Activated T-cell treated with anti-CD3 and anti-CD28 coated beads, Interleukin-2, amount 50 U/mL, for 48 hours (primary cell): ENCODE measurements around the gene VGF.
A peak's percentile ranks its signal among the peaks of the same experiment; 100 is the strongest.
"Not testable (repeated sequence)": the region's sequence is repeated elsewhere in the genome, so short reads cannot be mapped to it uniquely, and the experiment has no call there.

Source experiments
- DNase-seq, 2 experiments: peaks; one replicate each; pipeline ENCODE4 v3.0.0-alpha.2; 2020

Gene VGF

DNA sequence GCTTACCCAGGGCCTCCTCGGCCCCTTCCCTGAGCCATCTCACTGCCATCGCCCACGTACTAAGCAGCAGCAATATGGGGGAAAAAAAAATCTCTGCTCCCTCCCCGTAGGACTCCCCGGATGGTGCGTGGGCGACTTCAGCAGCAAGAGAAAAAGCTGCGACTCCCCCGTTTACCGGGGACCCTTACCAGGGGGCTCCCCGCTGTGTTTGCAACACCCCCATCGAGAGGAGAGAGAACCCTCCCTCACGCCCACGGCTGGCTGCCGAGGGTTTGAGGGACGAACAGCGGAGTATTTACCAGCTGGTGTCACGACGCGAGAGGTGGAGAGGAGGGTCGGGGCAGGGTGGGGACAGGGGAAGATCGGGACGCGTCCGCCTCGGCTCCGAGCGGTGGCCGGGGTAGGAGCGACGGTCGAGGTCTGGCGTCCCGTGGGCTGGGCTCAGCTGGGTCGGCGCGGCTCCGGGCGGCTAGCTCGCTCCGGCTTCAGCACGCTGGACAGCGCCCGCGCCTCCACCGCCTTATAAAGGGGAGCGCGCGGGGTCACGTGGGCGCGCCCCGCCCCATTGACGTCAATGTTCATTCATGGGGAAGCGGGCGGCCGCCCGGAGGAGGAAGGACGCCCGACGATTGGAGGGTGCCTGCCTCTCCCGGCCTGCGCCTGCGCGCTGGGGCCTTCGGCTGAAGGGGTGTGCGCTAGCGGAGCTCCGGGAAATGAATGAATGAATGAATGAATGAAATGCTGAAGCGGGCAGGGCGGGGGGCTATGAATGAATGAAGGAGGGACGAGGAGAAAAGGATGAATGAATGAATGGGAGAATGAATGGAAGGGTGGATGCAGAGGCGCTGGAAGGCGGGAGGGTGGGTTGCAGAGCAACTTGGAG, at the start of gene VGF:
TSS of gene VGF (minus strand) at position 495 of the 883 bp plus-strand sequence. CDS start 726 bp downstream, outside the sequence.
- DNase-seq: peak; percentile 95 to 96

GRCh38 chr7:101212014-101212413, 46.6 kb upstream of the VGF start:
- no peak for DNase-seq

DNA sequence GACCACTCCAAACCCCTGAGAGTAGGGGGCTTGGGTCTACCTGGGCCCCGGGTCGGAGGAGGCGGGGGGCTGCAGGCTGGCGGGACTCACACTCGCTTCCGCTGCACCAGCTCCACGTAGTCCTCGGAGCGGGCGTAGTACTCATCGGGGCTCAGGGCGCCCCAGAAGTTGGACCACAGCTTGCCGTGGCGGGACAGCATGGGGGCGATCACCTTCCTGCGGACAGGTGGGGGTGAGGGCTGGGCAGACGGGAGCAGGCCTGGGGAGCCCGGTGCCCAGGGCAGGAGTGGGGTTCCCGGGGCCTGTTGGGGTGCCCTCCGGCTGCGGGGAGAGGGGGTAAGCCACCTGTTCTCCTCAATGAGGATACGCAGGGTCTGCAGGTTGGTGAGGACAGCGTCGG, 46.1 kb upstream of the VGF start:
- DNase-seq: no peak

GRCh38 chr7:101210143-101210542, 44.8 kb upstream of the VGF start:
- no peak for DNase-seq

DNA sequence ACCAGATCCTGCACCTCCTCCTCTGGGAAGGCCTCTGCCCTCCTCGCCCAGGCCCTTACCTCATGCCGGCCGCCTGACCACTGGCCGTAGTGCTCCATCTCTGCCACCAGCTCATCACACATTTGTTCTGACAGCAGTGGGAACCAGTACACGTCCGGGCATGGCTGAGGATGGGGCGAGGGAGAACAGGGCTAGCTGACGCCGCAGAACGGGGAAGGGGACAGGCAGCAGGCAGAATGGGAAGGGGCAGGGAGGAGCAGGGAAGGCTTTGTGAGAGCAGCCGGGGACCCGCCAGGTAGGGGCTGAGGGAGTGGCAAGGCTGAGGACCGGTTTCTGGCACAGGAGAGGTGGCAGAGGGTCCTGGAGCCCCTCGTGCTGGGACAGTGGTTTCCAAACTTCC, 43.4 kb upstream of the VGF start:
- no peak for DNase-seq

DNA sequence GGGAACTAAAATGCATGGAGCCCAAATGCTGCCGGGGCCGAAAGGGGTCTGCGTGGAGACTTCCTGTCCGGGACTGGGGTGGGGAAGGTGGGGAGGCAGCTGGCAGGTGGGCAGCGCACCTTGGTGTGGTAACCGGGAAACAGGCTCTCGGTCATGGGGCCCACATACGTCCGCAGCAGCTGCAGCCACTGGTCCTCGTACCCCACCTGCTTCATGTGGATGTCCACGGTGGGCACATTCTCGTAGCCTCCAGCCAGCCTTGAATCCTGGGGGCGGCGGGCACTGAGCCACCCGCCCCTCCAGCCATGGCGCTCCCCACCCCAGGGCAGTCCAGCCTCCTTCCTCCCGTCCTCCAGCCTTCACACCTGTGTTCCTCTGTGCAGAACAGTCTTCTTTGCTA, 42.1 kb upstream of the VGF start:
- no peak for DNase-seq

DNA sequence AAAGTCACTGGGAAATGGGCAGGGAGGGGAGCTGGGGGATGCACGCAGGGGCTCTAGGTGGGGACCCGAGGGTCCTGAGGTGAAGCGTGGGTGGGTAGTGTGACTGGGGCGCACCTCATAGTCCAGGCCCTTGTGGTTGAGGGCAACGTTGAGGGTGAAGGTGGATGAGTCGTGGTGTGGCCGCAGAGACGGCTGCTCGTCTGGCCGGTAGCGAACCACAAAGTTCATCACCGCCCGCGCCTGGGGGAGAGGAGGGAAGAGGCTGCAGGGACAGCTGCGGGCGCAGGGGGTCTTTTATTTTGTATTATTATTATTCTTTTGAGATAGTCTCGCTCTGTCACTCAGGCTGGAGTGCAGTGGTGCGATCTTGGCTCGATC, 41.3 kb upstream of the VGF start:
- no peak for DNase-seq

DNA sequence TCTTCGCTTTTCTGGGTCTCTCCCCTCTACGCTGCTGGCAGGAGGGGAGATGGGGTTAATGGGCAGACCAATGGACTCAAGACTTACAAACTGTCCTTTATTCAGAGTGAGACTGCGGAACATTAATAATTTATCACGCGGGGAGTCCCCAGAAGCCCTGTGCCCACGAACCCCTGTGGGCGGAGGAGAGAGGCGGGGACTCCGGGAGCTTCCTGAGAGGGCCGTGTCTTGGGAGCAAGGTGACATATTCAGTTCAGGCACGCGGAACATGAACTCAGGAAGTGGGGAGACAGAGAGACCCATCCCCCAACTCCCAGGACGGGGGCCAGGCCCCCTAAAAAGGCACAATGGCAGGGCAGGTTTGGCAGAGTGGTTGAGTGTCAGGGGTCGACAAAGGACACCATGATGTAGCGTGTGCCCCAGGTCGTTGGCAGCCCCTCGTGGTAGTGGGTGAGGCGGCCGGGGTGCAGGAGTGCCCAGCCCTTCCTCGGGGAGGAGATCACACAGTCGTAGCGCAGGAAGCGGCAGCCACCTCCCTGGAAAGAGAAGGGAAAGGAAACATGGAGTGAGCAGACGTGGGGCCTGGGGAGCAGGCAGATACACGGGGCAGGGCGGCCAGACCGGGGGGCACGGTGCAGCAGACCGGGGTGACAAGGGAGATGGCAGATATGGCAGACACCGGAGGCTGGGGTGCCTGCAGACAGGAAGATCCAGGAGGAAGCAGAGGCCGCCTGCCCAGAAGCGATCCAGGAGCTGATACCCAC, 40.7 kb upstream of the VGF start:
- no peak for DNase-seq

GRCh38 chr7:101203740-101204738, 38.7 kb upstream of the VGF start:
- DNase-seq: peak; percentile 31

- no peak for DNase-seq
Observed at GRCh38 chr7:101202603-101202918, 37.2 kb upstream of the VGF start.

DNA sequence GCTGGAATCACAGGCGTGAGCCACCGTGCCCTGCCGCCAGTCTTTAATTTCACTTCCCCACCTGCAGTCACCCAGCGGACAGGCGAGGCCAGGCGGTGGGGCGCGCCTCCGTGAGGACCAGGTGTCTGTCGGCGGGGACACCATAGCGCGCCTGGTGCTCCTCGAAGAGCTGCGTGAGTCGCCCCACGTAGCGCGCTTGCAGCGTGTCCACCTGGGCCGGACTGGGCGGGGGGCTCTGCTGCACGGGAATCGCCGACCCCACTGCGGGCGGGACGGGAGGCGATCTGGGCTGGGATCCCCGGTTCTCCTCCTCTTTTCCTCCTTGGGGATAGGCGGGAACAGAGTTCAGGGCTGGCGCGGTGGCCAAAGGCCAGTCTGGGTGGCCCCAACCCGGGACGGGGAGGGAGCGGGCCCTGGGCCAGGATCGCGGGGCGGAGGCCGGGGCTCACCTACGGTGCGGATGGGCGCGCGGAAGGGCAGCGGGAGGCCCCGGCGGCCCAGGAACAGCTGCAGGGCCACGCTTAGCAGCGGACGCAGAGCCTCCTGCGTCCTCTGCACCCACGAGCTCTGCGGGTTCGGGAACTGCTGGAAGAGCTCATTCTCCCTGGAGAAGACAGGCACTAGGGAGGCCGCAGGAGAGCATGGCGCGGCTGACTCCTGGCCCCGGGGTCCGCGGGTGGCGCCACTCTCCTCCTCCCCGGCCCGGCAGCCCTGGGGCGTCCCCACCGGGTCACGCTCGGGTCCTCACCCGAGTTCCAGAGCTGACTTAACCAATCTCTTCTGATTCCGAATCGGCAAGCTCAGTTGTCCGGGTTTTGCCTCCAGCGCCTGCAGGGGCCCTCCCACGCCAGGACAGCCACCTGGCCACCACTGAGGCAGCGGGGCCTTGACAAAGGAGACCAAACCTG, 36.6 kb upstream of the VGF start:
- DNase-seq: peak in 1 of 2 experiments; percentile 23

GRCh38 chr7:101200862-101201599, 35.7 kb upstream of the VGF start, which contains the start of gene MOGAT3:
TSS of gene MOGAT3 (minus strand) at chr7:101201036. CDS start at chr7:101200854, 182 bp downstream.
- DNase-seq: no peak

DNA sequence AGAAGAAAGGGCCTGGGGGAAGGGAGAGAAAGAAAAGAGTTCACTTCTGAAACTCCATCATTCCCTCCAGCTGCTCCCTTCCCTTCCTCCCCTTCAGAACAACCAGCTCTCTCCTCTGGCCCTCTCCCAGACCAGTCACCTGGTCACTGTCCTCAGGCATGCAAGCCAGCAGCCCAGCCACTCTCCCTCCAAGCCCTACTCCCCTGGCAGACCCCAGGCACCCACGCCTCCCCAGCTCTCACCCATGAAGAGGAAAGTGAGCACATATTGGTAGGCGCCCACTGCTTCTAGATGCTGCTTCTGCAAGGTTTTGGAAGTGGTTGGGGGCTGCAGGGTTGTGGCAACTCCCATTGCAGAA, 35.1 kb upstream of the VGF start:
- DNase-seq: no peak

DNA sequence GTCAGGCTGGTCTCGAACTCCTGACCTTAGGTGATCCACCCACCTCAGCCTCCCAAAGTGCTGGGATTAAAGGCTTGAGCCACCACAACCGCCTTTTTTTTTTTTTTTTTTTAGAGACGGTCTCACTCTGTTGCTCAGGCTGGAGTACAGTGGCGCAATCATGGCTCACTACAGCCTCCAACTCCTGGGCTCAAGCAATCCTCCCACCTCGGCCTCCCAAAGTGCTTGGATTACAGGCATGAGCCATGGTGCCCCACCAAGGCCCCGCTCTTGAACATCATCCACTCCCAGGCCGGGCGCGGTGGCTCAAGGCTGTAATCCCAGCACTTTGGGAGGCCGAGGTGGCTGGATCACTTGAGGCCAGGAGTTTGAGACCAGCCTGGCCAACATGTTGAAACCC, 34.2 kb upstream of the VGF start:
- not testable (repeated sequence) for DNase-seq

GRCh38 chr7:101198476-101198875, 33.1 kb upstream of the VGF start:
- DNase-seq: no peak

GRCh38 chr7:101197991-101198390, 32.6 kb upstream of the VGF start:
- no peak for DNase-seq

GRCh38 chr7:101195884-101196283, 30.5 kb upstream of the VGF start:
- DNase-seq: no peak

DNA sequence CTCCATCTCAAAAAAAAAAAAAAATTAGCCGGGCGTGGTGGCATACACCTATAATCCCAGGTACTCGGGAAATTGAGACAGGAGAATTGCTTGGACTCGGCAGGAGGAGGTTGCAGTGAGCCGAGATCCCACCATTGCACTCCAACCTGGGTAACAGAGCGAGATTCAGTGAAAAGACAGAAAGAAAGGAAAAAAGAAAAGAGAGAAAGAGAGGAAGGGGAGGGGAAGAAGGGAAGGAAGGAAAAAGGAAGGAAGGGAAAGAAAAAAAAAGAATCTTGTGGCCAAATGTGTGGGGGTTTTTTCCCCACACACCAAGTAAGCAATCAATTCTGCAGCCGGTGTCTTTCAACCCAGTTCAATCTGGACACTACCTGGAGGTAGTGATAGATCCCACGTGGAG, 23.7 kb upstream of the VGF start:
- DNase-seq: no peak

DNA sequence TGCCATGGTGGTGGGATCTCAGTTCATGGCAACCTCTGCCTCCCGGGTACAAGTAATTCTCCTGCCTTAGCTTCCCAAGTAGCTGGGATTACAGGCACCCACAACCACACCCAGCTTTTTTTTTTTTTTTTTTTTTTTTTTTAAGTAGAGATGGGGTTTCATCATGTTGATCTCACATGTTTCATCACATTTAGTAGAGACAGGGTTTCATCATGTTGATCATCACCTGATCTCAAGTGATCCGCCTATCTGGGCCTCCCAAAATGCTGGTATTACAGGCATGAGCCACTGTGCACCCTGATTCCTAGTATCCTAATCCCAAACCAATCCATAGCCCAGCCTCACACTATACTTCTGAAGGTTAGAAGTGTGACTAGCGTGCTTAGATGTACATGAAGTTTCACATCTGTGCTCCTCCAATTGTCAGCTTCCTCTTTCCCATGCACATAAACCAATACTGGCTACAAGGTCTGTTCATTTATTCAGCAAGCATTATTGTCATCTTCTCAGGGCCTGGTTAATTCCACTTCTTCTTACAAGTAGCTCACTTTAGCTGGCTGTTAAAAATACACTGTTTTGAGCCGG, 21.6 kb upstream of the VGF start:
- DNase-seq: no peak

DNA sequence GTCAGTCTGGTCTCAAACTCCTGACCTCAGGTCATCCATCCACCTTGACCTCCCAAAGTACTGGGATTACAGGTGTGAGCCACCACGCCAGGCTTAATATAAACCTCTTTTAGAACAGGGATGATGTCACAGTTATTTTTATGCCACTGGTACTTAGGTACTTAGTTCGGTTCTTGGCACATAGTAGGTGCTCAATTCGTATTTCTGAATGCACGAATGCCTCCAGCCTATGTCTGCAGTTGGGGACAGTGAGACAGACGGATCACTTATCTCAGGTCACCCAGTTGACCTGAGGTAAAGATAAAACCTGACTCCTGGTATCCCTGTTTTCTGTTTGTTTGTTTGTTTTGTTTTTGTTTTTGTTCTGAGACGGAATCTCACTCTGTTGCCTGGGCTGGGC, 20.8 kb upstream of the VGF start:
- DNase-seq: no peak
